ENCODE measurements around the gene TP53I11.

DNA sequence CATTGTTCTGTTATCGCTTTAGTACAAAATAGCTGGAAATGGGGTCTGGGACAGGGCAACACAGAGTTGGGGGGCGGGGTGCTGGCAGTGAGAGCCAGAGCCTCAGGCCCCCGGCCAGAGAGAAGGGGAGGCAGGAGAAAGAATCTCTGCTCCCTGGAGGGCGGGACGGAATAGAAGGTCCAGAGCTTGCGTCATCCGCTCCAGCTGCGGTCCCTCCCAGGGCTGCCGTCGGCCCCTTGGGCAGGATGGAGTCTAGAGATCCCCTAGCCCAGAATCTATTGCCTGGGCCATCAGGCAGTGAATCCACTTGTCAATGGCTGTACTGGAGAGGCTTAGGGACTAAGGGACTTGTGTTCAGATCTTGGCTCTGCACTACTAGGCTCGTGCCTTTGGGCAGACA, 5.0 kb downstream of the TP53I11 start:
- TF ChIP-seq POLR2A (IDR thresholded peaks at IDR 0.05) (no peak), POLR2AphosphoS5 (IDR thresholded peaks at IDR 0.05) (peak; percentile 12 to 67 (median 38))
- TF ChIP-seq, protein P1, sequence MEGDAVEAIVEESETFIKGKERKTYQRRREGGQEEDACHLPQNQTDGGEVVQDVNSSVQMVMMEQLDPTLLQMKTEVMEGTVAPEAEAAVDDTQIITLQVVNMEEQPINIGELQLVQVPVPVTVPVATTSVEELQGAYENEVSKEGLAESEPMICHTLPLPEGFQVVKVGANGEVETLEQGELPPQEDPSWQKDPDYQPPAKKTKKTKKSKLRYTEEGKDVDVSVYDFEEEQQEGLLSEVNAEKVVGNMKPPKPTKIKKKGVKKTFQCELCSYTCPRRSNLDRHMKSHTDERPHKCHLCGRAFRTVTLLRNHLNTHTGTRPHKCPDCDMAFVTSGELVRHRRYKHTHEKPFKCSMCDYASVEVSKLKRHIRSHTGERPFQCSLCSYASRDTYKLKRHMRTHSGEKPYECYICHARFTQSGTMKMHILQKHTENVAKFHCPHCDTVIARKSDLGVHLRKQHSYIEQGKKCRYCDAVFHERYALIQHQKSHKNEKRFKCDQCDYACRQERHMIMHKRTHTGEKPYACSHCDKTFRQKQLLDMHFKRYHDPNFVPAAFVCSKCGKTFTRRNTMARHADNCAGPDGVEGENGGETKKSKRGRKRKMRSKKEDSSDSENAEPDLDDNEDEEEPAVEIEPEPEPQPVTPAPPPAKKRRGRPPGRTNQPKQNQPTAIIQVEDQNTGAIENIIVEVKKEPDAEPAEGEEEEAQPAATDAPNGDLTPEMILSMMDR (IDR thresholded peaks at IDR 0.05 in 8 of 11, conservative IDR thresholded peaks at IDR 0.05 in 3 of 11) = no peak

All from spleen (tissue), 7 donors.